DMS53 treated with DMSO at 0.1 percent for 48 hours (cell line): ENCODE measurements around the gene TSNAXIP1.
A peak's percentile ranks its signal among the peaks of the same experiment; 100 is the strongest.

Source experiments
- DNase-seq: peaks from one replicate; lab custom pipeline; 2025; ENCODE audit not compliant: unreplicated experiment; lab: John Stamatoyannopoulos, UW

Gene TSNAXIP1, protein sequence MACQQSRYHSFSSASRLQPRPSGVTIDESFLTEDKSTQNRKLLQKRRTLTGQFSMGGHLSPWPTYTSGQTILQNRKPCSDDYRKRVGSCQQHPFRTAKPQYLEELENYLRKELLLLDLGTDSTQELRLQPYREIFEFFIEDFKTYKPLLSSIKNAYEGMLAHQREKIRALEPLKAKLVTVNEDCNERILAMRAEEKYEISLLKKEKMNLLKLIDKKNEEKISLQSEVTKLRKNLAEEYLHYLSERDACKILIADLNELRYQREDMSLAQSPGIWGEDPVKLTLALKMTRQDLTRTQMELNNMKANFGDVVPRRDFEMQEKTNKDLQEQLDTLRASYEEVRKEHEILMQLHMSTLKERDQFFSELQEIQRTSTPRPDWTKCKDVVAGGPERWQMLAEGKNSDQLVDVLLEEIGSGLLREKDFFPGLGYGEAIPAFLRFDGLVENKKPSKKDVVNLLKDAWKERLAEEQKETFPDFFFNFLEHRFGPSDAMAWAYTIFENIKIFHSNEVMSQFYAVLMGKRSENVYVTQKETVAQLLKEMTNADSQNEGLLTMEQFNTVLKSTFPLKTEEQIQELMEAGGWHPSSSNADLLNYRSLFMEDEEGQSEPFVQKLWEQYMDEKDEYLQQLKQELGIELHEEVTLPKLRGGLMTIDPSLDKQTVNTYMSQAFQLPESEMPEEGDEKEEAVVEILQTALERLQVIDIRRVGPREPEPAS

DNA sequence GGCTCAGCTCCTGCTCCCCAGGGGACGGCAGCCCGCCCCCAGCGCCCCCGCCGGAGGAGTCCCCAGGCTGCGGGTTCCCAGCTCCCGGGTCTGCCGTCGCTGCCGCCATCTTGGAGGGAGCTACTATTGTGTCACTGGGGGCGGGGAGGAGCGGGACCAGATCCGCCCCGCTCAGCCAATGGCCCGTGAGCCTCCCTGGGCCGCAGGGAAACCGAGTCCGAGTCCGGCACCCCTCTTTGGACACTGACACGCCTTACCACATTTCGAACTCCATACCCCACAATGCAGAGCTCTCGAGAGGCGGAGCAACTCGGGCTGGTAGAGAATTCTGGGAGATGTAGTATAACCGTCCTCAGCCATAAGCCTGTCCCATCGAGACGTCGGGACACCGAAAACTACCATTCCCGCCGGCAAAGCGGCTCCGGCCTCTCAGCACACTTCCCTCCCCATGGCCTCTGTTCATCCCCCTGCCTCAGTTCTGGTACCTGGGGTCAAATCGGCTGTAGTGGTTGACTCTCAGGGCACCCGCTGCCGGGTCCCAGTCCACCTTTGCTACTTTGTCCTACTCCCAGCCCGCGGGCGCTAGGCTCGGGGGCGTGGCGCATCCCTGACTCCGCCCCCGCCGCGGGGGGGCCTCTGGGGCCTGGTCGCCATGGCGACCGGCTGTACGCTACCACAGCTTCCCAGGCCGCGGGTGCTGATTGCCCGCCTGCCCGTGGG, at the start of gene TSNAXIP1, which contains the start of gene RANBP10:
Gene TSNAXIP1, plus strand, starts transcription at position 462 of the 720 bp plus-strand sequence. CDS start 261 bp downstream, outside the sequence.
Gene RANBP10, minus strand, starts transcription at position 133 of the 720 bp plus-strand sequence. Its CDS starts 24 bp downstream, at position 109.
- DNase-seq = peak; percentile 95

DNA sequence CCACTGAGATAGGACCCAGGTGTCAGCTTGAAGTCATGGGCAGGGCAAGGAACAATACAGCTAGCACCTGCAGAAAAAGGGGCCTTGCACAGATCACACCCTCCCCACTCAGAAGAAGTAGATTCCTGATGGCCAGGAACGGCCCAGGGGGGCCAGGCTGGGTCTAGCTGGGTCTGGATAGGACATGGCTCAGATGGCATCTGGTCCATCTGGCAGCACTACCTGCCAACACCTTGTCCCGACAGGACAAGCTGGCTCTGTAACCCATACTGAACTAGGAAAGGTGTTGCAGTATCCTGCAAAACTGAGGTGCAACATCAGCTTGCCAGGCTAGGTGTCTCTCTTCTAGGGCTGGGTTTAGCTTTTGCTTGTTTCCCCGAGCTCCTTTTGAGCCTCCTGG, 48.7 kb upstream of the TSNAXIP1 start:
- DNase-seq = no peak

DNA sequence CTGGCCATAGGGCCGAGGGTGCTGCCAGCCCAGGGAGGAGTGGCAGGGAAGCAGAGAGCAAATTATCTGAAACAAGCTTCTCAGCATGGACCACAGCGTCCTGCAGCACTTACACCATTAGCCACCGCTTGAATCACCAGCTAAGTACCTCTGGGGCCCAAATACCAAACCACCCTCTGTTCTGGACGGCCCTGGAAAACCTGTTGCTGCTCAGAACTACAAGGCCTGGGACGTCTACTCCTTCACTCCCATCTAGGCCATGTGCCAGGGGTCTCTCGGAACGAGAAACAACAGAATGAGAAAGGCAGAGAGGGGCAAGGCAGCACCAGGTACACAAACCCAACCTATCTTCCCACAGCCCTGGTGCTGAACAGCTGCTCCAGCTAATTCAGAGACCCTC, 47.7 kb upstream of the TSNAXIP1 start:
- no peak for DNase-seq

DNA sequence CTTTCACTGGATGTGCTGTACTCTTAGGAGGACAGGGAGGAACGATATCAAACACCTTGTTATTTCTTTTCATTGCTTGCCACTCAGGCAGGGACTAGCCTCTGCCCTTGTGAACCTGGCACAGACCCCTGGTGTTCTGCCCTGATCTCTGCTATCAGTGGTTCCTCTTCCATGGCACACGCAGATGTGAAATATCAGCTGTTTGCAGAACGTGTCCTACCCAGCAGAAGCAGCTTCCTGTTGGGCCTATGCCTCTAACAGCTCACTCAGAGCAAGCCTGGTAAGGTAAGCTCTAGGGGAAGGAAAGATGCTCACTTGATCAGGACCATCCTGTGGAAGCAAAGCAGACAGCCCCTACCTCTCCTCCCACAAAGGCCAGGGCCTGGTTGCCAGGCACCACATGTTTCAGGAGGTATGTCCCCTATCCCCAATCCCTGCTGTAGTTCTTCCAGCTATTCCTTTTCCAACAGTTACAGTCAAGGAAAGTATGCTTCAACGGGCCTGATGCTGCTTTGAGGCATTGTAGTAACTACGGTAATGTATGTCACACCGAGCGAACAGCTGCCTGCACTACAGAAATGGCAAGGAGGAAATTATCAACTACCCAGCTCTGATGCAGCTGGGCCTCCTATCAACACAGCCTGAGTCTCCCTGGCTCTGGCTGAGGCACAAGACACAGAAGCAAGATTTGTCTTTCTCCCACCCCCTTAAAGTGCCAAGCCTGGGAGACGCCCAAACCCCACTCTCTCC, 46.3 kb upstream of the TSNAXIP1 start:
- DNase-seq = no peak

DNA sequence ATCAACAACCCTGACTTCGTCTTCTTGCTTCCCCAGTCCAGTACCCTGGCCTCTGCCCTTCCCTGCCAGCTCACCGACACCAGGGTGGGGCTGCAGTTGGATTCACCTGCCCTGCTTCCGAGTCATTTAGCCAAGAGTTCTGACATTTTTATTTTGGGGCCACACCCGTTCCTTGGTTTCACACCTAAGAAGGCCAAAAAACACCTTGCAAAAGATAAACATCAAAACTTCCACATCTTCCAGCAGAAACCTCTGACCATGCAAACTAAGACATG, 45.8 kb upstream of the TSNAXIP1 start:
- DNase-seq = no peak

DNA sequence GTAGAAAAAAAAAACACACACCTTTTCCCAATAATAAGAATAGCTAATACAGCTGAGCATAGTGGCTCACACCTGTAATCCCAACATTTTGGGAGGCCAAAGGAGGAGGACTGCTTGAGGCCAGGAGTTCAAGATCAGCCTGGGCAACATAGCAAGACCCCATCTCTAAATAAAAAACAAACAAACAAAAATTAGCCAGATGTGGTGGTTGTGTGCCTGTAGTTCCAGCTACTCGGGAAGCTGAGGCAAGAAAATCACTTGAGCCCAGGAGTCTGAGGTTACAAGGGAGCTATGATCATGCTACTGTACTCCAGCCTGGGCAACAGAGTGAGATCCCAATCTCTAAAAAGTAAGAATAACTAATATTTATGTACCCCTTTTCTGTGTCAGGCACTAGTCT, 44.8 kb upstream of the TSNAXIP1 start:
- DNase-seq = no peak

DNA sequence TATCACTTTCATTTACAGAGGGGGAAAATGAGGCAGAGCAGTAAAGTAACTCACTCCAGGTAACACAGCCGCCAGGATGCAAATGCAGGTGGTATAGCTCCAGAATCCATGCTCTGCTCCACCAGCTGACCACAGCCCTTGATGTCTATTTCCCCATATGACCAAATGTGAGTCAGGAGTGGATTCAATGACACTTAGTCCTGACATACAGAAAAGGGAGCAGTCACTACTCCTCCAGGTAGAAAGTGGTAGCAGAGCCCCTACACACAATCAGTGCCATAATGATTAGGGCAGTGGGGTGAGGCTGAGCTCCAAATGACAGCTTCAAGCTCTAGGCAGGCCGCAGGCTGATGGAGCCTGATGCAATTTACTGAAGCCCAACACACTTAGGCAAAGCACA, 44.3 kb upstream of the TSNAXIP1 start:
- no peak for DNase-seq

DNA sequence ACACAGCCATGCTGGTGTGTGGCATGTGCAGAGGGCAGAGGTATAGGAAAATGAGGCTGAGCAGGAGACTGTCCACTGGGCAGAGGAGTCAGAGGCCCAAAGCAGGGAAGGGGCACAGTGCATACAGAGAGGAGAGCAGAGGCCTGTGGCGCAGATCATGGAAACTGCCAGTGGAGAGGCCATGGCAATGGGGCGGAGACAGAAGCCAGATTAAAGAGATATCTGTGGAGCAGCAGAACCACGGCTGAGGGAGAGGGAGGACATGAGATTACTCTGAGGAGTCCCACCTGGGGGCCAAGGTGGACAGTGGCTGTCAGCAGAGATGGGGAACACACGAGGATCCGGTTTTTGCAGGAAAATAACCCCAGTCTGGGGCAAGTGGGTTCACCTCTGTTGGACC, 43.6 kb upstream of the TSNAXIP1 start:
- DNase-seq = no peak

DNA sequence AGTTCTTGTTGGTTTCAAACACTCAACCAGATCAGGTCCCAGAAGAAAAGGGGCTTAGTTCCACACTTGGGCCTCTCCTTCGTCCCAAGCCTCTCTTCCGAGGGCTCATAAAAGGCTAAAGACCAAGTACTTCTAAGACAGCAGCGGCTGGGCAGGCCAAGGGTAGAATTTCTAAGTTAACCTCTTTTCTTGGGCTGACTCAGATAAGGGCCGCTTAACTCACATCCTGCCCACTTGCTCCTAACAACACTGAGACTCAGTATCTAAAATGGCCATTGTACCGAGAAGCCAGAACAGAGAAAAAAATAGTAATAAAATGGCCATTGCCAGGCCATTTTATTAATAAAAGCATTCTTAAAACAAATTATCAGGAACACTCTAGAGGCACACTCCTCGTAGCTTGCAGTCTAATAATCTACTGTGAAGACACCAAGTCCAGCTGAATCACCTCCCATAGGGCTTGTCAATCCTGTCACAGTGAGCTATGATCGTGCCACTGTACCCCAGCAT, 42.5 kb upstream of the TSNAXIP1 start:
- DNase-seq = no peak

DNA sequence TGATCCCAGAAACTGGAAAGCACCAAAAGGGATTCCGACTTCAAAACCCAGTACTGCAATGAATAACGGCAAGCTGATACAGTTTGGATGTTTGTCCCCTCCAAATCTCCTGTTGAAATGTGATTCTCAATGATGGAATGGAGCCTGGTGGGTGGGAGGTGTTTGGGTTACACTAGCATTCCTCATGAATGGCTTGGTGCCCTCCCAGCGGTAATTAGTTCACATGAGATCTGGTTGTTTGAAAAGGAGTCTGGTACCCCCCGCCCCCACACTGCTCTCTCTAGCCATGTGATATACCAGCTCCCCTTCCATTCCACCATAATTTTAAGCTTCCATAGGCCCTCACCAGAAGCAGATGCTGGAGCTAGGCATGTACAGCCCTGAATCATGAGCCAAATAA, 40.4 kb upstream of the TSNAXIP1 start:
- DNase-seq = no peak

DNA sequence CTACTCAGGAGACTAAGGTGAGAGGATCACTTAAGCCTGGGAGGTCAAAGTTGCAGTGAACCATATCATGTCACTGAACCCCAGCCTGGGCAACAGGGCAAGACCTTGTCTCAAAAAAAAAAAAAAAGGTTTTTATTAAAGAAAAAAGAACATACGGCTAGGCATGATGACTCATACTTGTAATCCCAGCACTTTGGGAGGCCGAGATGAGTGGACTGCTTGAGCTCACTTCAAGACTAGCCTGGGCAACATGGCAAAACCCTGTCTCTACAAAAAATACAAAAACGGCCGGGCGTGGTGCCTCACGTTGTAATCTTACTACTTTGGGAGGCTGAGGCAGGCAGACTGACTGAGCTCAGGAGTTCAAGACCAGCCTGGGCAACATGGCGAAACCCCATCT, 38.7 kb upstream of the TSNAXIP1 start:
- no peak for DNase-seq

DNA sequence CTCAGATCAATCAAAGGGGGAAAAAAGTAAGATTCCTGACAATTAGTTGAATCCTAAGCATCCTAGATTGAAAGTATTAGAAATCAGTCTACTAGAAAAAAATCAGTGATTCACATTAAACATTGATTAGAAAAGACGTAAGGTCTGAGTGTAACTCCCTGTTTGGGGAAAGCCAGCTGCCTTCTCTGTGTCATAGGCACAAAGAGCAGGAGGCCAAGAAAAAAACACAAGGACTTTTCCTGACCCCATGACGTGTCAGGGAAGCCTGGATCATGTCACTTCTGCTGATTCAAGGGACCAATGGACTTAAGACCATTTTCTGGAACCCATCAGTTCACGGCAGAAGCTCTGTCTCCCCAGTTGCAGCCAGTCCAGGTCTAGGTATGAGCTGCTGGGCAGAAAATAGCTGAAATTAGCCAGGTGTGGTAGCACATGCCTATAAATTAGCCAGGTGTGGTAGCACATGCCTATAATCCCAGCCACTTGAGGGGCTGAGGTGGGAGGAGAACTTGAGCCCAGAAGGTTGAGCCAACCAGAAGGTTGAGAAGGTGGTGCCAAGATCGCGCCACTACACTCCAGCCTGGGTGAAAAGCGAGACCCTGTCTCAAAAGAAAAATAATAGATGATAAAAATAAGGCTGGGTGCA, 36.2 kb upstream of the TSNAXIP1 start:
- DNase-seq = no peak

DNA sequence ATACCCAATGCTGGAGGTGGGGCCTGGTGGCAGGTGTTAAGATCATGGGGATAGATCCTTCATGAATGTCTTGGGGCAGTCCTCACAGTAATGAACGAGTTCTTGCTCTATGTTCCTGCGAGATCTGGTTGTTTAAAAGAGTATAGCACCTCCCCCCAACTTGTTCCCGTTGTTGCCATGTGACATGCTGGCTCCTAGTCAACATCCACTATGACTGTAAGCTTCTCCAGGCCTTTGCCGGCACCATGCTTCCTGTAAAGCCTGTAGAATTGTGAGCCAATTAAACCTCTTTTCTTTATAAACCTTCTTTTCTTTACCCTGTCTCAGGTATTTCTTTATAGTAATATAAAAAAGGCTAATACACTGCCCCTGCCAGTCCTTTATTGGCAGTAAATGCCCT, 33.6 kb upstream of the TSNAXIP1 start:
- DNase-seq = no peak

DNA sequence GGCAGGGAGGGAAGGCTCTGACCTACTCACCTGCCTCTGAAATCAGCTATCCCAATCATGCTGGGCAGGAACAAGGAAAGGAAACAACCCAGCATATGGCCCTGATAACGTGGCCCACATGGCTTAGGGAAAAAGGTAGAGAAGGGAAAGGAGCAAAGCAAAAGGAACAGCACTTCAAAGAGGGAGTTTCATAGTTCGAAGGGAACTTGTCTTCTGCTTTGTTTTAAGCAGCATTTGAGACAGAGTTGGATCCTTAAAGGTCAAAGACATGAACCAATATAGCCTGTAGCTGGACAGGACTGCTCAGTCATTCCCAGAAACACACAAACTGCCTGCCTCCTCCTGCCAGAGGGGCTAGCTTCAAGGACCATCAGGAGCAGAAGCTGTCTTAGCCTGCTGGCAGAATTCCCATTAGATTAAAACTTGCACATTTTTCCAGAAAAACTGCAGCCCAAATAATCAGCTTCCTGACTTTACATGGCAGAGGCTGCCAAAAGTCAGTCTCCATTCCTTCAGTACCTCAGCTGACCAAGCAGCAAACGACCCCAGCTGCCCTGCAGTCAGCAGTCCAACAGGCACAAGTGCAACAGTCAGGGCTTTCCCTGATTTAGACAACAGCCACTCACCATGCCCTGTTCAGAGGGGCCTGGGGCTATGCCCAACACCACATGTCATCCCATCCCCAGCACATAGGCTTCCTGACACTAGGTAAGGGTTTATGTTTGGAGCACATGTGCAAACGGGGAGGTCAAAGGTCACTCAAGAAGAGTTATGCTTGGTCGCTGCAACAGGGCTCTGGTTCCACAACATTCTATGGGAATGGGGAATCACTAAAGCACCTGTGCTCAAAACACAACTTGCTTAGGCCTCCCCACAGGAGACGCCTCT, 32.9 kb upstream of the TSNAXIP1 start:
- DNase-seq = no peak

DNA sequence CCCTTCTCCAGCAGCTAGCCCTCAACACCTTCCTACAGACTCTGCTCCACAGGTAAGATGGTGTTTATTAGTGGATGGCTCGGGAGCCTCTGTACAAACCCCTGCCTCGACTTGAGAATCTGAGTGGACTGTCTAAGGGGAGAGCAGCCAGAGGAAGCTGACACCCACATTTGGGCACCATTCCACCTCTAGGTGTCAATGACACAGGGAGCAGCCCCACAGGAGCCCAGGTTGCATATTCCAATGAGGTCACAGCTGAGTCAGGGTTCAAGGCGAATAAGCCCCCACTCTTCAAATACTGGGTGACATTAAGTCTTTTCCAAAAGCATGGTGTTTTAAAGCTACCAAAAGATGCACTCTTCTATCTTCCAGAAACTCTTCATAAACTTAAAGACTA, 32.2 kb upstream of the TSNAXIP1 start:
- no peak for DNase-seq

DNA sequence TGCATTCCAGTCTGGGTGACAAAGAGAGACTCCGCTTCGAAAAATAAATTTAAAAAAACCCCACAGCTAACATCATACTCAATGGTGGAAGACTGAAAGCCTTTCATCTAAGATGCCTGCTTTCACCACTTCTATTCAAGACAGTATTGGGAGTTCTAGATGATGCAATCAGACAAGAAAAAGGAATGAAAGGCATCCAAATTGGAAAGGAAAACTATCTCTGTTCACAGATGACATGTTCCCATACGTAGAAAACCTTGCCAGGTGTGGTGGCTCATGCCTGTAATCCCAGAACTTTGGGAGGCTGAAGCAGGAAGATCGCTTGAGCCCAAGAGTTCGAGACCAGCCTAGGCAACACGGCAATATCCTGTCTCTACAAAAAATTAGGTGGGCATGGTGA, 31.4 kb upstream of the TSNAXIP1 start:
- no peak for DNase-seq

DNA sequence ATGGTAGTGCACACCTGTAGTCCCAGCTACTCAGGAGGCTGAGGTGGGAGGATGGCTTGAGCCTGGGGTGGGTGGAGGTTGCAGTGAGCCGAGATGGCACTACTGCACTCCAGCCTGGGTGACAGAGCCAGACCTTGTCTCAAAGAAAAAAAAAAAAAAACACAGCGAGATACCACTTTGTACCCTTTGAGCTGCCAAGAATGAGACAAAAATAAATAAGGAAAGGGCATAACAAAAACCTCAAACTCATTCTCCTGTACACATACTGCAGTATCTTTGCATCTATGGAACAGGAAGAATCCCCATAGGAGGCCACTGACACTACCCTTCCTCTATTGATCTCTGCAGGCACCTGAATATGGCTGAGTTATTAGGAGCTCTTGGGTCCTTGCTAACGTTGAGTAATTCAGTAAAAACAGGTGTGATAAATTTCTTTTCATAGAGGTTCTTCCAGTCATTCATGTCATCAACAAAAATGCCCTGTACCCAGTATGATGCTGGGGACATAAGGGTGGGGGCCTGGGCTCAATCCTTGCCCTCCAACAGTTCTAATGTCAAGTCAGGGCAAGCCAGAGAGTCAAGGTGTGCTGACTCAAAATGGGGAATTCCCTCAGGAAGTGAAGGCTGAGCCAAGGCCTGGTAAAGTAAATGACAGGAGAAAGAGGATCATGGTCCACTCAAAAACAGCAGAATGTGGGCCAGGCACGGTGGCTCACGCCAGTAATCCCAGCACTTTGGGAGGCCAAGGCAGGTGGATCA, 27.3 kb upstream of the TSNAXIP1 start:
- no peak for DNase-seq

DNA sequence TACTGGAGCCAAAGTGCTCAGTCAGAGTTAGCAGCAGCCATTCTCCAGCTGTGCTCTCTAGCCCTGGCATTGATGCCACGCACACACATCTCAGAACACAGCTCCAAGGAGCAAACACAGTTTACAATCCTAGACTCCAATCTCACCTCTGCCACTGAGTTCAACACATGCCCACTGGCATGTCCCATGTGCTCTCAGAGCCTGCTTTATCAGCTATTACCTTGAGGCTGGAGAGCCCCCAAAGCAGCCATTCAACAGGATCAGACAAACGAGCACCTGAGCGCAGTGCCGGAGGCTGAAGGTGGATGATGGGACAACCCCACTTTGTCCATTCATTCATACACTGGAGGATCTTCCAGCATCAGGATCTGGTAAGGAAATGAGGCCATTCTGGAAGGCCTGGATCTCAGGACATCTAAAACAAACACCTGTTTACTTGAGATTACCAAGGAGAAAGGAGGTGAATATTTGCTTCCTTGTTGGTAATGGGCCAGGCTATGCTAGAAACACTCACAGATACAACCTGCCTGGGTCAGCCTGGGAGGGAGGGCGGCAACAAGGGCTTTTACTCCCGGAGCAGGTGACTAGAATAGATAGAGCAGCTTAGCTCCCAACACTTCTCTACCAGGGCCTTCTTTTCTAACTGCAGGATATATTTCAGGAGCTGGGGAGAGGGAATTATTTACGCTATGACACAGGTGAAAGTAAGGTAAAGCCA, 25.7 kb upstream of the TSNAXIP1 start:
- DNase-seq = no peak
